M059J (cell line): Measurements from ENCODE around the gene FIGN. TPM values are rescaled to one million over a fixed set of nuclear protein-coding genes. Genes with fewer than 3 reads are reported as not detected.

Experiments used
- DNase-seq: peaks from one replicate; pipeline ENCODE4 v3.0.0-alpha.2; 2012; ENCODE audit warnings: low read depth
- total RNA-seq: library from RNA; depleted of rRNA; stranded (reverse); fragments of >200 nt; shearing (Covaris generic); gene quantifications from 2 replicates; pipeline ENCODE4 v1.2.3, GENCODE V29; 2014; rRNA removed

FIGN gene
- 1.5 and 3.4 TPM in 2 replicates for total RNA-seq

- DNase-seq, result peak; percentile 84
Measured at GRCh38 chr2:163735685-163736432, at the start of gene FIGN. Gene FIGN, minus strand, starts transcription at chr2:163736008. Its CDS starts 1,081 bp downstream, at chr2:163734927.

GRCh38 chr2:163785162-163785561 is 49.4 kb upstream of the FIGN start:
- DNase-seq, result no peak

GRCh38 chr2:163779970-163780597 is 44.3 kb upstream of the FIGN start:
- DNase-seq, result peak; percentile 39

GRCh38 chr2:163778045-163778781 is 42.4 kb upstream of the FIGN start:
- DNase-seq, result peak; percentile 96

- peak; percentile 45 for DNase-seq
Measured at GRCh38 chr2:163775304-163775703, 39.5 kb upstream of the FIGN start.

GRCh38 chr2:163774862-163775261 is 39.1 kb upstream of the FIGN start:
- DNase-seq, result peak; percentile 88

- no peak for DNase-seq
Measured at GRCh38 chr2:163773276-163773675, 37.5 kb upstream of the FIGN start.

GRCh38 chr2:163771596-163771995 is 35.8 kb upstream of the FIGN start:
- peak; percentile 83 for DNase-seq

- DNase-seq, result no peak
Measured at GRCh38 chr2:163768881-163769695, 33.3 kb upstream of the FIGN start.

- DNase-seq, result no peak
Measured at GRCh38 chr2:163767097-163767496, 31.3 kb upstream of the FIGN start.

- no peak for DNase-seq
Measured at GRCh38 chr2:163764566-163764965, 28.8 kb upstream of the FIGN start.

- DNase-seq, result no peak
Measured at GRCh38 chr2:163759013-163759412, 23.2 kb upstream of the FIGN start.

GRCh38 chr2:163757814-163758213 is 22.0 kb upstream of the FIGN start:
- no peak for DNase-seq

GRCh38 chr2:163756588-163756987 is 20.8 kb upstream of the FIGN start:
- DNase-seq, result no peak

GRCh38 chr2:163755366-163755765 is 19.6 kb upstream of the FIGN start:
- no peak for DNase-seq

- no peak for DNase-seq
Measured at GRCh38 chr2:163753726-163754125, 17.9 kb upstream of the FIGN start.

- peak; percentile 39 for DNase-seq
Measured at GRCh38 chr2:163752267-163752666, 16.5 kb upstream of the FIGN start.

- no peak for DNase-seq
Measured at GRCh38 chr2:163751696-163752095, 15.9 kb upstream of the FIGN start.

- DNase-seq, result no peak
Measured at GRCh38 chr2:163748420-163748819, 12.6 kb upstream of the FIGN start.

- no peak for DNase-seq
Measured at GRCh38 chr2:163741435-163741834, 5.6 kb upstream of the FIGN start.

- no peak for DNase-seq
Measured at GRCh38 chr2:163737563-163737962, 1.8 kb upstream of the FIGN start.

GRCh38 chr2:163737190-163737439 is 1.3 kb upstream of the FIGN start:
- DNase-seq, result no peak
